Tibial nerve (tissue), 4 donors: ENCODE data around the gene SNTB2. TPM values are rescaled to one million over a fixed set of nuclear protein-coding genes. Genes with fewer than 3 reads are reported as not detected.

Experiments
- DNase-seq, 2 donors: peaks; one replicate each; pipeline ENCODE4 v3.0.0-alpha.2; 2019; ENCODE audit warnings: low spot score in 2 of 2
- H3K27ac ChIP-seq, 4 donors: fragments of 200-600 bp; sonication (generic) in 3 of 4; one replicate each; pipeline ENCODE4 v1.5.1; 2017 to 2019; ENCODE audit warnings: mild to moderate bottlenecking in 1 of 4
- H3K27me3 ChIP-seq, 2 donors: fragments of 200-600 bp; sonication (generic) in 1 of 2; one replicate each; pipeline versions ENCODE4 v1.5.1 to v1.6.0; 2017 to 2019
- H3K36me3 ChIP-seq, 3 donors: fragments of 200-600 bp; sonication (generic); one replicate each; pipeline ENCODE4 v1.5.1; 2018 to 2019
- H3K4me1 ChIP-seq, 4 donors: fragments of 200-600 bp; sonication (generic) in 3 of 4; one replicate each; pipeline ENCODE4 v1.5.1; 2017 to 2019
- H3K4me3 ChIP-seq, 4 donors: fragments of 200-600 bp; sonication (generic) in 3 of 4; one replicate each; pipeline ENCODE4 v1.5.1; 2017 to 2019; ENCODE audit warnings: mild to moderate bottlenecking in 1 of 4, moderate library complexity in 1 of 4
- H3K9me3 ChIP-seq, 4 donors: fragments of 200-600 bp; sonication (generic) in 3 of 4; one replicate each; pipeline ENCODE4 v1.5.1; 2017 to 2019
- EP300 ChIP-seq, 2 donors: sonication (generic); formaldehyde crosslinking; IDR thresholded peaks; one replicate each; pipeline ENCODE4 v1.6.1; 2017; ENCODE audit warnings: antibody characterized with exemption in 2 of 2, mild to moderate bottlenecking in 1 of 2
- POLR2A ChIP-seq, 2 donors: fragments of 450-650 bp; IDR thresholded peaks; one replicate each; pipeline ENCODE4 v1.6.1; 2017; ENCODE audit warnings: antibody characterized with exemption in 2 of 2, mild to moderate bottlenecking in 2 of 2, moderate library complexity in 2 of 2
- WGBS, 2 donors: methylation state at CpG; one replicate each; pipeline ENCODE4 v1.1.5; 2018; 5-methylcytosine and 5-hydroxymethylcytosine counted together
- total RNA-seq, 4 donors: library from RNA; depleted of rRNA; stranded (reverse); fragments of >200 nt; gene quantifications; one replicate each; pipeline ENCODE4 v1.1.0, GENCODE V29; 2016
- TF ChIP-seq, protein P1 (sequence below), 5 experiments: fragments of 200-600 bp in 3 of 5; fragments of 450-650 bp in 2 of 5; sonication (generic) in 3 of 5; IDR thresholded peaks; one replicate each; pipeline ENCODE4 v1.5.1; 2016 to 2019; ENCODE audit warnings: antibody characterized with exemption in 5 of 5, mild to moderate bottlenecking in 3 of 5, moderate library complexity in 2 of 5

Gene SNTB2
- total RNA-seq, 4 donors from 2014 or later = 33.1 to 50.2 (median 37.7) TPM

GRCh38 chr16:69266334-69267063 lies 79.5 kb downstream of the SNTB2 start:
- H3K36me3 ChIP-seq = peaks cover 0 to 18% (median 0%) of the 10 kb centered on the region in 3 donors
- no peaks in the 10 kb centered on the region for H3K9me3 ChIP-seq
- 63% methylated on average over 4 of the region's 4 CpGs for whole genome bisulfite sequencing, 2 donors
- no peak overlapping the region for H3K27ac ChIP-seq
- H3K4me1 ChIP-seq = peaks cover 0 to 13% (median 0%) of the 10 kb centered on the region in 4 donors
- no peak for DNase-seq
- TF ChIP-seq, protein P1, sequence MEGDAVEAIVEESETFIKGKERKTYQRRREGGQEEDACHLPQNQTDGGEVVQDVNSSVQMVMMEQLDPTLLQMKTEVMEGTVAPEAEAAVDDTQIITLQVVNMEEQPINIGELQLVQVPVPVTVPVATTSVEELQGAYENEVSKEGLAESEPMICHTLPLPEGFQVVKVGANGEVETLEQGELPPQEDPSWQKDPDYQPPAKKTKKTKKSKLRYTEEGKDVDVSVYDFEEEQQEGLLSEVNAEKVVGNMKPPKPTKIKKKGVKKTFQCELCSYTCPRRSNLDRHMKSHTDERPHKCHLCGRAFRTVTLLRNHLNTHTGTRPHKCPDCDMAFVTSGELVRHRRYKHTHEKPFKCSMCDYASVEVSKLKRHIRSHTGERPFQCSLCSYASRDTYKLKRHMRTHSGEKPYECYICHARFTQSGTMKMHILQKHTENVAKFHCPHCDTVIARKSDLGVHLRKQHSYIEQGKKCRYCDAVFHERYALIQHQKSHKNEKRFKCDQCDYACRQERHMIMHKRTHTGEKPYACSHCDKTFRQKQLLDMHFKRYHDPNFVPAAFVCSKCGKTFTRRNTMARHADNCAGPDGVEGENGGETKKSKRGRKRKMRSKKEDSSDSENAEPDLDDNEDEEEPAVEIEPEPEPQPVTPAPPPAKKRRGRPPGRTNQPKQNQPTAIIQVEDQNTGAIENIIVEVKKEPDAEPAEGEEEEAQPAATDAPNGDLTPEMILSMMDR (IDR thresholded peaks at IDR 0.05) = no peak
- no peak for TF ChIP-seq POLR2A (IDR thresholded peaks at IDR 0.05)
- no peak for TF ChIP-seq EP300 (IDR thresholded peaks at IDR 0.05)
- no peak overlapping the region for H3K4me3 ChIP-seq
- no peaks in the 10 kb centered on the region for H3K27me3 ChIP-seq

- Histone ChIP-seq H3K36me3 (peaks cover 0 to 16% (median 3%) of the 10 kb centered on the region in 3 donors), H3K9me3 (no peaks in the 10 kb centered on the region), H3K27me3 (no peaks in the 10 kb centered on the region), H3K4me1 (peaks cover 0 to 13% (median 0%) of the 10 kb centered on the region in 4 donors), H3K4me3 (no peak overlapping the region), H3K27ac (no peak overlapping the region)
- WGBS, 2 donors = 75 to 90% methylated on average over 4 of the region's 4 CpGs
- no peak for DNase-seq
- TF ChIP-seq POLR2A (IDR thresholded peaks at IDR 0.05) = no peak
- TF ChIP-seq, protein P1 (IDR thresholded peaks at IDR 0.05) = no peak
- TF ChIP-seq EP300 (IDR thresholded peaks at IDR 0.05) = no peak
Observed at GRCh38 chr16:69267633-69268032, 80.7 kb downstream of the SNTB2 start.

- WGBS, 2 donors = 73 to 74% methylated on average over 3 of the region's 3 CpGs
- Histone ChIP-seq H3K27me3 (no peaks in the 10 kb centered on the region), H3K4me3 (no peak overlapping the region), H3K27ac (no peak overlapping the region), H3K36me3 (peaks cover 0 to 10% (median 3%) of the 10 kb centered on the region in 3 donors), H3K9me3 (no peaks in the 10 kb centered on the region), H3K4me1 (peaks cover 0 to 22% (median 5%) of the 10 kb centered on the region in 4 donors)
- DNase-seq = no peak
- TF ChIP-seq POLR2A (IDR thresholded peaks at IDR 0.05) (no peak), EP300 (IDR thresholded peaks at IDR 0.05) (no peak)
- TF ChIP-seq, protein P1 (IDR thresholded peaks at IDR 0.05) = no peak
Observed at GRCh38 chr16:69270395-69270794, 83.4 kb downstream of the SNTB2 start.

GRCh38 chr16:69270831-69271230 lies 83.9 kb downstream of the SNTB2 start:
- Histone ChIP-seq H3K27ac (no peak overlapping the region), H3K27me3 (no peaks in the 10 kb centered on the region), H3K4me1 (peaks cover 0 to 26% (median 9%) of the 10 kb centered on the region in 4 donors), H3K9me3 (no peaks in the 10 kb centered on the region), H3K4me3 (no peak overlapping the region), H3K36me3 (peaks cover 0 to 10% (median 3%) of the 10 kb centered on the region in 3 donors)
- WGBS, 2 donors = 69 to 82% methylated on average over 2 of the region's 2 CpGs
- TF ChIP-seq EP300 (IDR thresholded peaks at IDR 0.05) = no peak
- TF ChIP-seq, protein P1 (IDR thresholded peaks at IDR 0.05) = no peak
- no peak for TF ChIP-seq POLR2A (IDR thresholded peaks at IDR 0.05)
- no peak for DNase-seq

GRCh38 chr16:69273009-69273408 lies 86.0 kb downstream of the SNTB2 start:
- Histone ChIP-seq H3K27ac (no peak overlapping the region), H3K36me3 (peaks cover 0 to 10% (median 3%) of the 10 kb centered on the region in 3 donors), H3K9me3 (no peaks in the 10 kb centered on the region), H3K4me3 (no peak overlapping the region), H3K27me3 (no peaks in the 10 kb centered on the region), H3K4me1 (peaks cover 0 to 45% (median 21%) of the 10 kb centered on the region in 4 donors)
- WGBS, 2 donors = 54 to 67% methylated on average over 4 of the region's 4 CpGs
- no peak for DNase-seq
- TF ChIP-seq EP300 (IDR thresholded peaks at IDR 0.05) (no peak), POLR2A (IDR thresholded peaks at IDR 0.05) (no peak)
- TF ChIP-seq, protein P1 (IDR thresholded peaks at IDR 0.05) = no peak
